HG03175 (cell line): Measurements from ENCODE around the gene RASSF7.
"Not testable (repeated sequence)": the region's sequence is repeated elsewhere in the genome, so short reads cannot be mapped to it uniquely, and the experiment has no call there.

Experiments
- ATAC-seq: cut with Tn5 transposase; IDR thresholded peaks from one replicate; pipeline ENCODE4 v1.9.1; 2021; ENCODE audit warnings: mild to moderate bottlenecking, moderate library complexity; ENCODE audit not compliant: unreplicated experiment

Gene RASSF7

DNA sequence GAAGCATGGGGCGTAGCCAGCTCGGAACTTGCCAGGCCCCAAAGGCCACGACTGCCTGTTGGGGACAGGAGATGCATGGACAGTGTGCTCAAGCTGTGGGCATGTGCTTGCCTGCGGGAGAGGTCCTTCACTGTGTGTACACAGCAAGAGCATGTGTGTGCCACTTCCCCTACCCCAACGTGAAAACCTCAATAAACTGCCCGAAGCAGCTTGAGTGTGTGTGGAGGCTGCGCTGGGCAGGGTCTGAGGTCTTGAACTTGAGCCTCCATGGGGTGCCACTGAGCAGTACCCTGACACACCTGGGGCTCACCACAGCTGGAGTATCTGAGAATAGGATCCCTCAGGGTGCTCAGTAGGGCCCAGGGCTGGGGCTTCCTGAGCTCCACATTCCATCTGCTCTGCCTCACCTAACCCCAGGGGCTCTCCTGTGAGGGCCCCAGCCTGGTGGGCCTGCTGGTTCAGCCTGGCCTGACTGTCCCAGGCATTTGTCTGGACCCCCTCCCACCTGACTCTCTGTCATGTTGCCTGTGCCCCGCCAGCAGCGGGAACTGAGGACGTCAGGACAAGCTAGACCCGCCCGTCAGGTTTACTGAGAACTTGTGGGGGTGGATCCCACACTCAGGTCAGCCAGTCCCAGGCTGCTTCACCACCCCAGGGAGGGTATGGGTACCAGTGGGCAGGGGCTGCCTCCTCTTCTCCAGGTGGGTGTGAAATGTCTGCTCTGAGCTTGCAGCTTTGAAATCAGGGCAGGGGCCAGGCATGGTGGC lies 3.2 kb downstream of the RASSF7 start:
- no peak for ATAC-seq

GRCh38 chr11:565921-566509 lies 5.2 kb downstream of the RASSF7 start:
- ATAC-seq: no peak

DNA sequence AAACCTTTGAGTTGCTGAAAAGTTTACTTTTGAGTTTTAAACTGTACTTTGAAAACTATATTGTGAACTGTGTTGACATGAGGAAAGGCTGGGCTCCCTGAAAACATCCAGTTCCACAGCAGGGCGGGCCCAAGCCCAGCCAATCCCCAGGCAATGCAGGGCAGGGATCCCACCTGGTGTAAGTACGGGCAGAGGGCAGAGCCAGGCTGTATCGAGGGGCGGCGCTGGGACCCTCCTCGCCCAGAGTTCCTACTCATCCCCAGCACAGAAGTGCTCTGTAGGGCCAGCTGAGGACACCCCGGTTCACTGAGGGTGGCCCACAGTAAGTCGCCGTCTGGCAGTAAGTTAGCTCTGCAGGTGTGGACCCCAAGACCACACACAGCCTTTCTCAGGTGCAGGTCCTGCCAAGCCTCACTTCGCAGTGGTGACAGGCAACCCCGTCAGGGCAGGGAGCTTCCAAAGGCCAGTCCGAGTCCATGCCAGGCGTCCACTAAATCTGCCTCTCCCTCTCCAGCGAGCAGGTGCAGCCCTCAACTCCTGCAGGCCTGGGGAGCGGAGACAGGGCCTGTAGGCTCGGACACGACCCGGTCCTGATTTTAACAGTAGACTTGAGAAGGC lies 6.3 kb downstream of the RASSF7 start:
- no peak for ATAC-seq

DNA sequence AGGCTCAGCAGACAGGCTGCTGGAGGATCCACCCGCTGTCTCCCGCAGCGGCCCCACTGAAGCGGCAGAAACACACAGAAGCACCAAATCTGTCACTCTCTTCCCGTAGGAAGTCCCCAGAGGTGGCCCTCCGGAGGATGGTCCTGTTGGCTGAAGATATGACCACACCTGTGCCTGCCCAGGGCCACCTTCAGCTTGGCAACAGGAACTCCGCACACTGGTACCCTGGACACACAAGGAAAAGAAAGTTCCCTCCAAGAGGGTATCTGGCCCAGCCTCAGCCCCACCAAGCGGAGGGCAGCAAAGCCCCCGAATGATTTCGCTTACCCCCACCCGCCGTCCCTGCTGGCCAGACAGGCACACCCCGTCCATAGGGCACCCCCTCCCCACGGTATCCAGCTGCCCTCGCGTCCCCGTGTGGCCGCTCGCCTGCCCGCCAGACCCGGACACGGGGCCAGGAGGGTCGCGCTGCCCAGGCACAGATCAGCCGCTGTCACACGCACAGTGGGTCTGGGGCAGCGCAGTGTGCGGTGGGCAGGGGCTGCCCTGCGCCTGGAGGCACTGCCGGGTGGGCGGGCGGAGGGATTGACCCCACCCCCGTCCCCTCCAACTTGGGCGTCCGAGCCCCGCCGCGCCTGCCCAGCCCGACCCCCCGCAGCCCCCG lies 7.0 kb downstream of the RASSF7 start:
- ATAC-seq: no peak

DNA sequence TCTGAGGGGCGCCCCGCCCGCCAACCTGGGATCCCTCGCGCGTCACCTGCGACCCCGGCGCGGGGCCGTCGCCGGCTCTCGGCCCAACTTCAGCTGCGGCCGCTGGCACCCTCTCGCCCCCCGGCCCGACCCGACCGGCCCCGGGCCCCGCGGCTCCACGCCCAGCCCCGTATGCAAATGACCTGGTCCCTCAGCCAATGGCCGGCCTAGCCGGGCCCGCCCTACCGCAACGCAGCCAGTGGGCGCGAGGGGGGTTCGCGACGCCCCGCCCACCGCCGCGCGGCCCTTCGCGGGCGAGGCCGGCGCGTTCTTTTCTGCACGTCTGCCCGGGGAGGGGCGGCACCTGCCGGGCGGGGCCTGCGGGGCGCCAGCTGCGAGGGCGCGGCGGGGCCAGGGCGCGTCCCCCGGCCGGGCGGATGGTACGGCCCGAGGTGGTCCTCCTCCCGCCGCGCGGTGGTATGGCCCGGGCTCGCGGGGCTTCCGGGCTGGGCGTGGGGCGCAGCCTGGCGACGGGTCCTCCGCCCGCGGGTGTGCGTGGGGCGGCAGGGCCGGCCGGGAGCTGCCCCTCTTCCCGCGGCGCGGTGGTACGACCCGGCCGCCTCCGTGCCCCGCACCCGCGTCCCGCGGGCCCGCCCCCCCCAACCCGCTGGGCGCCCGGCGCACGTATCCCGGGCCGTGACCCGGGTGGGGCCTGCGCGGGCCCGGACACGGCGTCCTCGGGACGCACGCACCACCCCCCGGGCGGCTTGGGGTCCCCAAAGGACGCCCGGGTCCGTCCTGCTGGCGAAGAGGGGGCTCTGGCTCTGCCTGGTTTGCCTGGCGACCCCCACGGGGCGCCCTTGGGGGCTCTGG lies 7.8 kb downstream of the RASSF7 start:
- ATAC-seq: peak; percentile 94

- no peak for ATAC-seq
Observed at GRCh38 chr11:569158-569885, 8.6 kb downstream of the RASSF7 start.

GRCh38 chr11:571802-572185 lies 11.0 kb downstream of the RASSF7 start:
- ATAC-seq: no peak

- no peak for ATAC-seq
Observed at GRCh38 chr11:573146-573759, 12.5 kb downstream of the RASSF7 start.

DNA sequence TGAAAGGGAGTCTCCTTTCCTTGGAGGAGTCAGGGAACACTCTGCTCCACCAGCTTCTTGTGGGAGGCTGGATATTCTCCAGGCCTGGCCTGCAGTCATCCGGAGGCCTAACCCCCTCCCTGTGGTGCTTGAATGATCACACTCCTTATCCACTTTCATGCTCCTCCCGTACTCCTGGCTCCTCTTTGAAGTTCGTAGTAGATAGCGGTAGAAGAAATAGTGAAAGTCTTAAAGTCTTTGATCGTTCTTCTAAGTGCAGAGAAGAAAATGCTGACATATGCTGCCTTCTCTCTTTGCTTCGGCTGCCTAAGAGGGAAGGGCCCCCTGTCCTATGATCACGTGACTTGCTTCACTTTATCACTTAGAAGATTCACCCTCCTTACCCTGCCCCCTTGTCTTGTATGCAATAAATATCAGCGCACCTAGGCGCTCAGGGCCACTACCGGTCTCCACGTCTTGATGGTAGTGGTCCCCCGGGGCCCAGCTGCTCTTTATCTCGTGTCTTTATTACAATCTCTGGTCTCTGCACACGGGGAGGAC lies 13.3 kb downstream of the RASSF7 start:
- ATAC-seq: not testable (repeated sequence)

DNA sequence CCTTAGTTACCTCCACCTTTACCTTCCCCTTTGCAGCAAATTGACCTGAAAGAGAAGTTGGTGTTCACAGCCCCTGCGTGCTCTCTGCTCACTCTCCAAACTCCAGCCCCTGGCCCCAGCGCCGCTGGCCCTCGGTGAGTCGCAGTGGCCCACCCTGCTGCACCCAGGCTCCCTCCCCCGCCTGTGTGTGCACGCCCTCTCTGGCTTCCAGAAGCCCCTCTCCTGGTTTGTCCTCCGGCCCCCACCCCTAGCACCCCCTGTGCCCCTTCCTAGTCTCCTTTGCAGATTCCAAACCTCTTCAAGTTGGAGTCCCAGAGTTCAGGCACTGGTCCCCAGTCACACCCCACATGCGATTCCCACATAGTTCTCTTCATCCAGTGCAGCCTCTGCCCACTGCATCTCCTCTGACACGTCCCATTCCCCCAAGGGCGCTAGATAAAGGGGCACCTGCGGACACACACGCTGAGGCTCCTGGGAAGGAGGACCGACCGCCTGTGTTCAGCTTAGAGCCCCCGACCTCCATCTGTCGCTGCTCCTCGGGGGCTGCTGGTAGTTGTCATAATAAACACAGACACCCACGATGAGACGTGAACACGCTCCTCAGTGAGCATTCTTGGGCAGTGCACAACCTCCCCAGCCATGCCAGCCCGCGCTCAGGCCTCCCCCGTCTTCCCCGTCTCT lies 14.0 kb downstream of the RASSF7 start:
- ATAC-seq: no peak

GRCh38 chr11:575313-575995 lies 14.7 kb downstream of the RASSF7 start:
- ATAC-seq: peak; percentile 33

DNA sequence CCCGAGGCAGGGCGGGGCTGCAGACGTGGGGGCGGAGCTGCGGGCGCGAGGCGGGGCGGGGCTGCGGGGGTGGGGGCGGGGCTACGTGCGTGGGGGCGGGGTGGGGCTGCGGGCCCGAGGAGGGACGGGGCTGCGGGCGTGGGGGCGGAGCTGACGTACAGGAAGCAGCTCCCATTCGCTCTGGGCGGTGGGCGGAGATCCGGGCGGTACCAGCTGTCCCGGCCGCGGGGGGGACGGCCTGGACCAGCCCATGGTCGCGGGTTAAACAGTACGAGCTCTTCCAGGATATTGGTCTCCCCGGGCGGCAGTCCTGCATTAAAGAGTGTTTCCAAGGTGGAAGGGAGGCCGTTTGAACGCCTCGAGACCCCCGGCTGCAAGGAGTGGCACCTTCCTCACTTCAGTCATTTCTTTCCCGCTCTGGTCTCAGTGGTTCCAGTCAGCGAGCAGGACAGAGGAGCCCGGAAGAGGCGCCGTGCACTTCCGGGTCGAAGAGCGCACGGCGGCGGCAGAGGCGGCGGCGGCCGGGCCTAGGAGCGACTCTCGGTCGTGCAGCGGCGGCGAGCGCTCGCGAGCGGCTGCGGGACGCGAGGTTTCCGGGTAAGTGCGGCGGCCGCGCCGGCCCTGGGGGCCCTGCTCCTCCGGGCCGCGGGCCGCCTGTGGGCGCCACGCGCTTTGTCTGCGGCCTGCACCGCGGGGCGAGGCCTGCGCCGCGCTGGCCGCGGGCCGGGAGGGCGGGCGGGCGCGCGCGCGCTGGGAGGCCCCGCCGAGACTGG lies 15.4 kb downstream of the RASSF7 start, which contains the start of gene PHRF1:
TSS of gene PHRF1 (plus strand) at position 475 of the 773 bp plus-strand sequence. CDS start 5,043 bp downstream, outside the sequence.
- ATAC-seq: peak; percentile 86

- ATAC-seq: no peak
Observed at GRCh38 chr11:576811-577610, 16.2 kb downstream of the RASSF7 start.

- no peak for ATAC-seq
Observed at GRCh38 chr11:577611-577894, 16.8 kb downstream of the RASSF7 start.

DNA sequence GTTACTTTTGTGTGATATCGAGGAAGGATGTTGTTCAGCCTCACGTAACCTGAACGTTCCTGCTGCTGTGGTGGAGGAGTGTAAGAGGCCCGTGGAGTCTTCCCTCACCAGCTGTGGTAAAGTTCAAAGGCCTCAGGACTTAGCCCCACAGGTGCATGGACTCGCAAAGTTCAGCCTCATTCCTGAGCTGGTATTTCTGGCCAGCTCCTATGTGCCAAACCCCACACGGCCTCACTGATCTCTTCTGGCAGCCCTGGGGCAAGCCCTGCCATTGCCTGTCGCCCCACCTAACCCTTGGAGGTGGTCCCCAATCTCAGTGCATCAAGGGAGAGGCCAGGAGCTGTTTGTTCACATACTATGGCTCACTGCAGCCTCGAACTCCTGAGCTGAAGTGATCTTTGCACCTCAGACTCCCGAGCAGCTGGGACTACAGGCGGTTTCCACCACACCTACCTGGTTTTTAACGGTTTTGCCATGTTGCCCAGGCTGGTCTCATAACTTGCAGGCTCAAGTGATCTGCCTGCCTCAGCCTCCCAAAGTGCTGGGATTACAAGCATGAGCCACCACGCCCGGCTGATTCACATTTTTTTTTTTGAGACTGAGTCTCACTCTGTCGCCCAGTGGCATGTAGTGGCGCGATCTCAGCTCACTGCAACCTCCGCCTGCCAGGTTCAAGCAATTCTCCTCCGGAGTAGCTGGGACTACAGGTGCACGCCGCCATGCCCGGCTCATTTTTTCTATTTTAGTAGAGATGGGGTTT lies 17.7 kb downstream of the RASSF7 start:
- no peak for ATAC-seq
